B cell (primary cell): Measurements from ENCODE around the gene ACR. TPM values are rescaled to one million over a fixed set of nuclear protein-coding genes. Genes with fewer than 3 reads are reported as not detected.
"Not testable (repeated sequence)": the region's sequence is repeated elsewhere in the genome, so short reads cannot be mapped to it uniquely, and the experiment has no call there.

Experiments used
- ATAC-seq: fragments of 200-7000 bp; cut with Tn5 transposase; one replicate; pipeline ENCODE4 v1.10.0; 2021; ENCODE audit warnings: low read depth, mild to moderate bottlenecking, moderate number of reproducible peaks, moderate library complexity
- CTCF ChIA-PET: fragments of 350-600 bp; sonication (Branson Sonifier 250); formaldehyde crosslinking; loops from one replicate; lab custom pipeline; 2021; ENCODE audit warnings: antibody characterized with exemption, inconsistent platforms; lab: Charles Lee
- POLR2A ChIA-PET: fragments of 350-600 bp; sonication (Branson Sonifier 250); formaldehyde crosslinking; loops from one replicate; lab custom pipeline; 2021; ENCODE audit warnings: antibody characterized with exemption; lab: Charles Lee
- DNase-seq: peaks from one replicate; pipeline ENCODE4 v3.0.0; 2013
- H2AFZ ChIP-seq: 2 replicates; pipeline ENCODE4 v1.6.1; 2012; ENCODE audit warnings: mild to moderate bottlenecking, low read depth, low read length; ENCODE audit not compliant: insufficient read depth, poor library complexity, severe bottlenecking
- H3K27ac ChIP-seq, 2 donors: 1 replicate in 1 of 2; 2 replicates in 1 of 2; pipeline ENCODE4 v1.5.1; 2012 to 2013; ENCODE audit warnings: low read length in 2 of 2, mild to moderate bottlenecking in 2 of 2, moderate library complexity in 1 of 2
- H3K27me3 ChIP-seq, 4 experiments: fragments of 200-600 bp in 1 of 4; sonication (generic) in 1 of 4; replicated peaks in 1 of 4; 1 replicate in 2 of 4; 2 replicates in 2 of 4; pipeline versions ENCODE4 v1.6.1 to v1.7.0; 2013 to 2016; ENCODE audit warnings: low read length in 3 of 4, mild to moderate bottlenecking in 2 of 4, mixed read lengths in 1 of 4, moderate library complexity in 1 of 4; ENCODE audit not compliant: insufficient read depth in 4 of 4, control insufficient read depth in 3 of 4; ENCODE audit errors: control extremely low read depth in 1 of 4
- H3K36me3 ChIP-seq, 2 experiments: replicated peaks in 1 of 2; 1 replicate in 1 of 2; 2 replicates in 1 of 2; pipeline versions ENCODE4 v1.6.1 to v1.7.1; 2013; ENCODE audit warnings: low read length in 1 of 2; ENCODE audit not compliant: insufficient read depth in 2 of 2, control insufficient read depth in 1 of 2; ENCODE audit errors: control extremely low read depth in 1 of 2, extremely low read depth in 1 of 2
- H3K4me1 ChIP-seq, 2 donors: fragments of 200-600 bp in 1 of 2; sonication (generic) in 1 of 2; 1 replicate in 1 of 2; 2 replicates in 1 of 2; pipeline versions ENCODE4 v1.5.1 to v1.6.1; 2013 to 2017; ENCODE audit warnings: low read length in 2 of 2; ENCODE audit not compliant: control insufficient read depth in 2 of 2, insufficient read depth in 2 of 2
- H3K4me2 ChIP-seq: replicated peaks from 2 replicates; pipeline ENCODE3; 2012; ENCODE audit warnings: mild to moderate bottlenecking, low read depth, low read length; ENCODE audit not compliant: poor library complexity, severe bottlenecking
- H3K4me3 ChIP-seq, 5 experiments: fragments of 200-600 bp in 1 of 5; sonication (generic) in 1 of 5; 1 replicate in 3 of 5; 2 replicates in 2 of 5; pipeline versions ENCODE4 v1.5.1 to v1.7.0; 2011 to 2016; ENCODE audit warnings: low read length in 4 of 5, mild to moderate bottlenecking in 4 of 5, low read depth in 2 of 5, control low read depth in 1 of 5, moderate library complexity in 1 of 5; ENCODE audit not compliant: insufficient read depth in 1 of 5; ENCODE audit errors: control extremely low read depth in 1 of 5, extremely low read depth in 1 of 5
- H3K79me2 ChIP-seq: fragments of 200-600 bp; sonication (generic); one replicate; pipeline ENCODE4 v1.6.0; 2016; ENCODE audit warnings: low read length; ENCODE audit not compliant: control insufficient read depth, insufficient read depth
- H3K9ac ChIP-seq: fragments of 200-600 bp; sonication (generic); 2 replicates; pipeline ENCODE4 v1.6.1; 2017; ENCODE audit warnings: mild to moderate bottlenecking, low read length, moderate library complexity
- H3K9me3 ChIP-seq, 3 donors: one replicate each; pipeline versions ENCODE4 v1.6.1 to v1.7.1; 2013; ENCODE audit warnings: low read length in 2 of 3; ENCODE audit not compliant: control insufficient read depth in 2 of 3, insufficient read depth in 1 of 3; ENCODE audit errors: control extremely low read depth in 1 of 3
- H4K20me1 ChIP-seq: 2 replicates; pipeline ENCODE4 v1.6.0; 2012; ENCODE audit warnings: mild to moderate bottlenecking, low read length; ENCODE audit not compliant: insufficient read depth, control insufficient read depth, poor library complexity, severe bottlenecking
- H3K27ac Mint-ChIP-seq: one replicate; pipeline ENCODE4 v1.8.0; 2021; ENCODE audit warnings: mixed read lengths
- H3K27me3 Mint-ChIP-seq: one replicate; pipeline ENCODE4 v1.8.0; 2021; ENCODE audit warnings: mixed read lengths
- H3K4me1 Mint-ChIP-seq: one replicate; pipeline ENCODE4 v1.8.0; 2021; ENCODE audit warnings: mixed read lengths
- H3K4me3 Mint-ChIP-seq: one replicate; pipeline ENCODE4 v1.8.0; 2021; ENCODE audit warnings: mixed read lengths
- H3K9me3 Mint-ChIP-seq: one replicate; pipeline ENCODE4 v1.8.0; 2022; ENCODE audit warnings: mixed read lengths; ENCODE audit not compliant: insufficient read depth
- WGBS: methylation state at CpG from one replicate; pipeline ENCODE4 v1.1.5; 2013; ENCODE audit warnings: missing lambda C conversion rate; ENCODE audit not compliant: insufficient coverage; 5-methylcytosine and 5-hydroxymethylcytosine counted together
- intact Hi-C: fragments of 100-400 bp; cut with micrococcal nuclease; formaldehyde crosslinking; loops from one replicate; pipeline ENCODE4 v1.10.0; 2022
- polyA plus RNA-seq: library from polyadenylated mRNA; depleted of rRNA; stranded (reverse); fragments of >200 nt; gene quantifications from 2 replicates; pipeline ENCODE4 v1.2.3, GENCODE V29; 2012
- total RNA-seq, 2 donors: library from RNA; stranded (reverse); fragments of 120-200 nt in 1 of 2; gene quantifications; 1 replicate in 1 of 2; 2 replicates in 1 of 2; pipeline versions ENCODE4 v1.2.3 to v1.2.4, GENCODE V29; 2013 to 2022
- TF ChIP-seq, protein P1 (sequence below): fragments of 200-600 bp; IDR thresholded peaks from one replicate; pipeline ENCODE4 v1.8.0; 2022; ENCODE audit warnings: antibody characterized with exemption, mild to moderate bottlenecking

Gene ACR
- total and polyA plus RNA-seq, 2 donors (not counting 1 experiment from before 2014, with no cell fraction given) = not detected

DNA sequence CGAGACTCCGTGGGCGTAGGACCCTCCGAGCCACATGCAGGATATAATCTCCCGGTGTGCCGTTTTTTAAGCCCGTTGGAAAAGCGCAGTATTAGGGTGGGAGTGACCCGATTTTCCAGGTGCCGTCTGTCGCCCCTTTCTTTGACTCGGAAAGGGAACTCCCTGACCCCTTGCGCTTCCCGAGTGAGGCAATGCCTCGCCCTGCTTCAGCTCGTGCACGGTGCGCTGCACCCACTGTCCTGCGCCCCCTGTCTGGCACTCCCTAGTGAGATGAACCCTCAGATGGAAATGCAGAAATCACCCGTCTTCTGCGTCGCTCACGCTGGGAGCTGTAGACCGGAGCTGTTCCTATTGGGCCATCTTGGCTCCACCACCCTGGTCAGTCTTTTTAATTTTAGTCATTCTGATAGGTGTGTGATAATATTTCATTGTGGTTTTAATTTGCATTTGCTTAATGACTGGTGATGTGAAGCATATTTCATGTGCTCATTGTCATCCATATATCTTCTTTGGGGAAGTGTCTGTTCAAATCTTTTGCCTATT, 19.0 kb downstream of the ACR start:
- H3K9me3 ChIP-seq, intact Hi-C loops, H3K27me3 Mint-ChIP-seq, H3K36me3 ChIP-seq, H3K27me3 ChIP-seq, H3K27ac ChIP-seq, H3K9me3 Mint-ChIP-seq, H3K4me1 ChIP-seq, H3K79me2 ChIP-seq, CTCF ChIA-PET, H3K4me2 ChIP-seq, POLR2A ChIA-PET, H4K20me1 ChIP-seq: not testable (repeated sequence)
- H3K4me1 Mint-ChIP-seq = peaks cover 10% of the 10 kb centered on the region
- peak overlapping the region; percentile 97 for H3K4me3 Mint-ChIP-seq
- H3K4me3 ChIP-seq = peak overlapping the region in 4 of 5 experiments; percentile 30 to 57 (median 48)
- peak overlapping the region; percentile 87 for H3K27ac Mint-ChIP-seq
- WGBS = 14% methylated on average over 23 of the region's 24 CpGs
- TF ChIP-seq, protein P1, sequence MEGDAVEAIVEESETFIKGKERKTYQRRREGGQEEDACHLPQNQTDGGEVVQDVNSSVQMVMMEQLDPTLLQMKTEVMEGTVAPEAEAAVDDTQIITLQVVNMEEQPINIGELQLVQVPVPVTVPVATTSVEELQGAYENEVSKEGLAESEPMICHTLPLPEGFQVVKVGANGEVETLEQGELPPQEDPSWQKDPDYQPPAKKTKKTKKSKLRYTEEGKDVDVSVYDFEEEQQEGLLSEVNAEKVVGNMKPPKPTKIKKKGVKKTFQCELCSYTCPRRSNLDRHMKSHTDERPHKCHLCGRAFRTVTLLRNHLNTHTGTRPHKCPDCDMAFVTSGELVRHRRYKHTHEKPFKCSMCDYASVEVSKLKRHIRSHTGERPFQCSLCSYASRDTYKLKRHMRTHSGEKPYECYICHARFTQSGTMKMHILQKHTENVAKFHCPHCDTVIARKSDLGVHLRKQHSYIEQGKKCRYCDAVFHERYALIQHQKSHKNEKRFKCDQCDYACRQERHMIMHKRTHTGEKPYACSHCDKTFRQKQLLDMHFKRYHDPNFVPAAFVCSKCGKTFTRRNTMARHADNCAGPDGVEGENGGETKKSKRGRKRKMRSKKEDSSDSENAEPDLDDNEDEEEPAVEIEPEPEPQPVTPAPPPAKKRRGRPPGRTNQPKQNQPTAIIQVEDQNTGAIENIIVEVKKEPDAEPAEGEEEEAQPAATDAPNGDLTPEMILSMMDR = peak; percentile 48
- H2AFZ ChIP-seq = peak overlapping the region; percentile 42
- H3K9ac ChIP-seq = peak overlapping the region; percentile 42
- DNase-seq = peak; percentile 54
- peak; percentile 24 for ATAC-seq

GRCh38 chr22:50759597-50760341, 21.8 kb downstream of the ACR start:
- CTCF ChIA-PET, H2AFZ ChIP-seq, H4K20me1 ChIP-seq, H3K79me2 ChIP-seq, H3K9ac ChIP-seq, DNase-seq, H3K9me3 Mint-ChIP-seq, H3K4me3 ChIP-seq, H3K36me3 ChIP-seq, H3K27me3 Mint-ChIP-seq, H3K27ac ChIP-seq, H3K27me3 ChIP-seq, H3K9me3 ChIP-seq, H3K27ac Mint-ChIP-seq, H3K4me1 ChIP-seq, POLR2A ChIA-PET, intact Hi-C loops, H3K4me3 Mint-ChIP-seq, ATAC-seq, H3K4me2 ChIP-seq: not testable (repeated sequence)
- peaks cover 10% of the 10 kb centered on the region for H3K4me1 Mint-ChIP-seq
- no CpG with 5 or more reads among the region's 10 CpGs for WGBS

GRCh38 chr22:50761829-50762228, 23.8 kb downstream of the ACR start:
- H3K4me1 ChIP-seq, H3K4me1 Mint-ChIP-seq, intact Hi-C loops: not testable (repeated sequence)

More at GRCh38 chr22:50761829-50762228, 23.8 kb downstream of the ACR start:
- WGBS = 100% methylated on average over 1 of the region's 2 CpGs
- H3K4me2 ChIP-seq, H2AFZ ChIP-seq, H4K20me1 ChIP-seq, H3K4me3 ChIP-seq, ATAC-seq, CTCF ChIA-PET, H3K4me3 Mint-ChIP-seq, POLR2A ChIA-PET, H3K36me3 ChIP-seq, H3K27me3 Mint-ChIP-seq, DNase-seq, H3K27me3 ChIP-seq, H3K9ac ChIP-seq, H3K27ac ChIP-seq, H3K9me3 Mint-ChIP-seq, H3K79me2 ChIP-seq, H3K9me3 ChIP-seq, H3K27ac Mint-ChIP-seq: not testable (repeated sequence)
